EL (cell line): ENCODE measurements around the gene TEX51.

ENCODE experiments used
- DNase-seq: peaks from one replicate; pipeline ENCODE4 v3.0.0-alpha.2; 2016

TEX51 gene

DNA sequence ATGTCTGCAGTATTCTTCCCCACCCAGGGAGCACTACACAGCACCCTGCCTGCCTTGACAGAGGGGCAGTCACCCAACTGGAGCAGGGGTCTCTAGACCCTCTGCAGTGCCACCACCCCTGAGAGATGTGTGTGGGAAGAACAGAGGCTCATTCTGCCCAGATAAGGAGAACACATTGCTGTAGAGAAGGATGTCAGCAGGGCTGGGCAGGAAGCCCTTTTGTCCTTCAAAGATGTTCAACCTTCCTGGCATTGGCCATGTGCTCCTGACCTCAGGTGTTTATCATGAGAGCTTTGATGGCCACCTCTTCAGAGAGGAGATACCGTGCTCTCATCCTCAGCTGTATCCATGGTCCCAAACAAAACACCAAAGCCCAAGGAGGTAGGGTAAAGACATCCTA is 4.6 kb upstream of the TEX51 start:
- no peak for DNase-seq

DNA sequence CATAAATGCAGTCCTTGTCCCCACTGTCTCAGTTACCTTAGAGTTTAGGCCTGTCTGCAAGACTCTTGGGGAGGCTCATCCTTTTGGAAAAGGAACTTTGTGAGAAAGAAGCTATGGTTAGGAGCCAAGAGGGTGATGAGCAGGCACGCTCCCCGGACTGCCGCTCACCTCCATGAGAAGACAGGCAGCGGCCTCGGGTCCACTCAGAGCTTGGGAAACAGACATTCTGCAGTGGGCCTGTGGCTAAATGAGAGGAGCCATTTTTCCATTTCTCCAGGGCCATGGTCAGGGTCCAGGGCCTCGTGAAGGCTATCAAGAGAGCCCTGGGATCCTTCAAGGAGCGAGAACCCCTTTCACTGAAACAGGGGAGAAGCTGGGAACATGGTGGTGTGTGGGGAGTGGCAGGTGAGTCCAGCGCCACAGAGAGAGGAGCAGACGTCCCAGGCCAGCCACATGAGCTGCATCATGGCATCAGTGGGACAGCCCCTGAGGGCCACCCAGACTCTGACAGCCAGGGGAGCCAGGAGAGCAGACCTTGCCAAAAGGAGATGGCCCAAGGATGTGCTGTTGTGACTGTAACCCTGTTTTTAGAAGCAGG is 4.0 kb upstream of the TEX51 start:
- DNase-seq = no peak

DNA sequence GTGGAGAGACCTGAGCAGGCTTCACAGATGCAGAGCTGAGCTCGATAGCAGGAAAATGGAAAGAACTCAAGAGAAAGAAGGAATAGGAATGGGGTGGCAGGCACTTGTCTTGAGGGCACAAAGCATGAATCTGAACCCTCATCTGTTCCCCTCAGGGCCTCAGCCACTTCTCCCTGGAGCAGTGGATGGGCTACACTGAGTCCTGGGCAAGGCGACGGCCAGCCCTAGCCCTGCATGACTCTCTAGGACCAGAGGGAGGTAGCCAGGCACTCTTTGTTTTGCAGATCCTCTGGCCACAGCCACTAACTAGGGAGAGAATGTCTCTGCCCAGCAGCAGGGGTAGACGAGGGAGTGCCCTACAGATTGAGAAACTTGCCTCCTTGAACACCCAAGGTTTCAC is 3.4 kb upstream of the TEX51 start:
- DNase-seq = no peak

DNA sequence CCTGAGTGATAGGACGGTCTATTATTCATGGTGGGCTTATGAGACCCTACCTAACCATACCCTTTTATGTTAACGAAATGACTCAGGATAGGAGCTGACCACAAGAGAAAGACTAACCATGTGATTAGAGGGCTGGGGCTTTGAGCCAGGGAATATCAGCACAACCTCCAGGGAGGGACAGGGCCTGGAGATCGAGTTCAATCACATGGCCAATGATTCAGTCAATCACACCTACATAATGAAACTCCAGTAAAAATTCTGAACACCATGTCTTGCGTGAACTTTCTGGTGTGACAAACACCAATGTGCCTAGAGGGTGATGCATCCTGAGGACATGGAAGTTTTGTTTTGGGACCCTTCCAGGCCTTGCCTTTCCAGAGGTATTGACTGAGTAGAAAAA is 2.2 kb upstream of the TEX51 start:
- DNase-seq = no peak

DNA sequence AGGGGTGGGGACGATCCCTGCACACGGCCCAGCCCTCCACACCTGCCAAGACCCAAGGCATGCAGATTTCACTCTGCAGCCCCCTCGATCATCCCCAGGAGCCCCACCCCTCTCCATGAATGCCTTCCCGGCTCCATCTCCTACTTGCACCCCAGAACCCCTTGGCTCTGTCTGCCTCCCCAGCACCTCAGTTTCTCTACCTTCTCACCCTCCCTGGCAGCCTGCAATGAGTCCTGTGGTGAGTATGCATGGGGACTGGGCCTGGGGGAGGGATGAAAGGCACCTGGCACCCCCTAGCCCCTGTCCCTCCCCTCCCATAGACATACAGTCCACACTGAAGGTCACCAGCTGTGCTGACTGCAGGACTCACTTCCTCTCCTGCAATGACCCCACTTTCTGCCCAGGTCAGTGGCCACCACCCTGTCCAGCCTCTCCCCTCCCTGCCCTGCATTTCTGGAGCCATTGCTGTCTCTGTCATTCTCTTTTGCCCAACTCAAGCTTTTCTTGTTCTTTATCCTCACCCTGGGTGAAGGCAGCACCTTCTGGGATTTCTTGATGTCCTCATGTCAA is 1.0 kb downstream of the TEX51 start:
- DNase-seq = no peak

DNA sequence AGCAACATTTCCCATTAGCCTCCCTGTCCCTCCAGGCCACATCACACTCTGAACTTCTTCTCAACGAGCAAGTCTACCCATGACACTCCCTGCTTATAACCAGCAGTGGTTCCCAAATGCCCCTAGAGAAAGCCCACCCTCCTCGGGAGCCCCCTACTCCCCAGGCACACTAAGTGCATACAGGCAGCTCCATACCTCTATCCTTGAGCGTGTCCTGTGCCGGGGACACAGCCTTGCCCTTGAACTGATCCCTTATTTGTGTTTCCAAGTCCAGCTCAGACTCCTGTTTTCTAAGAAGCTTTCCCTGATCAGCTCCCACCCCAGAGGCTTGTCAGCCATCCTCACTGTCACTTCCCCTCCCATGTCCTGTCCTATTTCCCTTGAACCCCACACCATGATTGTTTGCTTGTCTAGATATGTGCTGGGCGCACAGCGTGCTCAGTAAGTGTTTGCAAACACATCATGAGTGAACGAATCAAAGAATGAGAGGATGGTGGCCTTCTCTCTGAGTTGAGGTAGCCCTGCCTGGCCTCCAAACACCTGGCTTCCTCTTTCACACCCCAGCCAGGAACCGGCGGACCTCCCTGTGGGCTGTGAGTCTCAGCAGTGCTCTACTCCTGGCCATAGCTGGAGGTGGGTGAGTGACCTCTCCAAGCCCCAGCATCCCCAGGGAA is 2.1 kb downstream of the TEX51 start:
- no peak for DNase-seq

DNA sequence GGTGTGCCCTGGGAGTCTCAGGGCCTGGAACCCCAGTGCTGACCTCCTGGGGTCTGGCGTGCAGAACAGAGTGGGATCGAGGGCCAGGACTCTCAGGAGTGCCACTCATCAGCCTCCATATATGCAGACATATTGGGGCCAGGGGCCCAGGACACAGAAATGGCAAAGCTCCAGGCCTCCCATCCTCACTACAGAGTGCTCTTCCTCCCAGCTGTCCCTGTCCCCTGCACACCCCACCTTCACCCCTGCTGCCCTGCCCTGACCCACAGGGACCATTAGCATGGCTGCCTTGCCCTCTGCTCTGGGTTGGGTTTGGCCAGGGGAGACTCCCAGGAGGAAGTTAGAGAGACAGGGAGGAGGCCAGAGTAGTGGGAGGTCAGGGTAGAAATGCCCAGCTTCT is 2.8 kb downstream of the TEX51 start:
- DNase-seq = no peak

DNA sequence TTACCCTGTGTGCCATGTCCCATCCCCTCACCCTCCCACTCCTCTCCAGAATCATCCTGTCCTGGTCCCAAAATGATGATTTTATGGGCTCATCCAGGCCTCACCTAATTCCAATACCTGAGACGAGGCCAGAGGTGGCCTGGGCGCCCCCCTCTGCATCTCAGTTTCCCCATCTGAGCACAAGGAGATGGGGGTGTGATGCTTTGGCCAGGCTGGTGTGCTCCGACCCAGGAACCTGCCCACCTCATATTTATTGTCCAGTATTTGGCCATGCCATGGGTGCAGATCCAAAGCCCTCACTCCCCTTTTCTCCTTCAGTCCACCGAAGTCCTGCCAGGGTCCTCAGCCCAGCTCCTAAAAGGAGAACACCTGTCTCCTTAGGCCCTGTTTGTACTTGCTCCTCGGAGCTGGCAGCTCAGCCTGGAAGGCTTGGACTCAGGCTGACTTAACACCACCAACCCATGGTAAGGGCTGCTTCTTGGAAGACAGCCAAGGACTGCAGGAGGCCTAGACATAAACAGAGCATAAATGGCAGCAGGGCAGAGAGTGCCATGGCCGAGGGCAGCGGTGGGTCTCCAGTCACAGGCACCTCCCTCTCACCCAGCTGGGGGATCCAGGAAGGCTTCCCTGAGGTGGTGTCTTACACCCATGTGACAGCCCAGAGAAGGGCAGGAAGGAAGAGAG is 3.6 kb downstream of the TEX51 start:
- no peak for DNase-seq

DNA sequence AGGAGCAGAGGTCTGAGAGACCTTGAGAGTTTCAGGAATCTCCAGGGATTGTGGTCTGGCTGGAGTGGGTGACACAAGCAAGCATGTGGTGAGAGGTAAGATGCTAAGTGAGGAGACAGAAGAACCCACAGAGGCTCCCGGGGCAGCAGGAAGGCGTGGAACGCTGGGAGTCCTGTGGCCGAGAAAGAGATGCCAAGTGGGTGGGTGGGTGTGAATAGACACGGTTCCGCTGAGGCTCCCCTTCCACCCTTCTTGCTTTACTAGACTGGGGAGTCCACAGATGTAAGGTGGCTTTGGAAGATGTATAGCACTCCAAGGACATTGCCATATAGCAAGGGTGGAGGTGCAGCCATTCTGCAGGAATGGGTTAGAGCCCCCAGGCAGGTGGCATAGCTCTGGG is 4.2 kb downstream of the TEX51 start:
- DNase-seq = no peak

DNA sequence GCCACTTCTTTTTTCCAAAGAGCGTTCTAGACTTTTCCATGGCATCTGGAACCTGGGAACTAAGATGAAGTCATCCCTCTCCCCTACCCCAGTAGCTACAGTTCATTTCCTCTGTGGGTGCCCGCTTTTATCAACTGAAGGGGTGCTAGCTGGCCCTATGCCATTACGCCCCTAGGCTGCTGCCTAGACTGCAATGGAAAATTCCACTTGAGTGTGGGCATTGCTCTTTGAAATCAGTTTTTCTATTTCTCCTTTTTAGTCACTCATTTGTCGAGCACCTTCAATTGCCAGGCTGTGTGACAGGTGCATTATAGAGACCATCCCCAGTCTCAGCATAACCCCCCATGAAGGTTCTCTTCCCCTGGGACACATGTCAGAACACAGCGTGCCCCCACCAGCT is 7.3 kb downstream of the TEX51 start:
- no peak for DNase-seq

DNA sequence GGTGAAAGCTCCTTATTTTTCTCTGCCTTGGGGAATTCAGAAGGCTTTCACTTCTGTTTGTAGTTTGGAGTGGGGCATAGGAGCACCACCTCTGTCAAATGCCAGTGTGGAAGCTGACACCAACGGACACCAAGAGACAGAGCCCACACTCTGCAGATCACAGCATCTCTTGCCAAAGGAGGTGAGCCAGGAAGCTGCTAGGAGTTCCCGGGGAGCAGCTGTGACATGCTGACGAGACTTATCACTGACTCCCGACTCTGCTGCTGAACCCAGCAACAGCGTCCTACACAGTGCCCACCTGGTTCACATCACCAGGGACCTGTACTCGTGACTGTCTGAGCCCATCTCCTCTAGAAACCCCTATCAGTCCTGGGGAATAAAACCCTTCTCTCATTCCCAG is 8.1 kb downstream of the TEX51 start:
- DNase-seq = no peak

DNA sequence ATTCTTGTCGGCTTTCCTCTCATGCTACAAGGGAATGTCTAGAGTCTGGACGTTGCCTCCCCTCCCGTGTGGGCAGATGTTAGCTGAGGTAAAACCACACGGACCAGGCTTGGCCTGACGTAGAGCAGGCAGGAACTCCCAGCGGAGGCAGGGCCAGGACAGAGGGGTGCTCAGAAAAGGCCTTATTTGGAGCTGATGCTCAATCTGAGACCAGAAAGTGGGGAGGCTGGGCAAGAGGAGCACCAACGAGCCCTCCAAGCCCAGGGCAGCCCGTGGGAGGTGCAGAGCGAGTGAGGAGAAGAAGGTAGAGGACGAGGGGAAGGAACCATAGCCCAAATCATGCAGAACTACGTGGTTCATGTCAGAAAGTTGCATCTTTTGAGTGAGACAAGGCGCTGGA is 9.0 kb downstream of the TEX51 start:
- DNase-seq = no peak

DNA sequence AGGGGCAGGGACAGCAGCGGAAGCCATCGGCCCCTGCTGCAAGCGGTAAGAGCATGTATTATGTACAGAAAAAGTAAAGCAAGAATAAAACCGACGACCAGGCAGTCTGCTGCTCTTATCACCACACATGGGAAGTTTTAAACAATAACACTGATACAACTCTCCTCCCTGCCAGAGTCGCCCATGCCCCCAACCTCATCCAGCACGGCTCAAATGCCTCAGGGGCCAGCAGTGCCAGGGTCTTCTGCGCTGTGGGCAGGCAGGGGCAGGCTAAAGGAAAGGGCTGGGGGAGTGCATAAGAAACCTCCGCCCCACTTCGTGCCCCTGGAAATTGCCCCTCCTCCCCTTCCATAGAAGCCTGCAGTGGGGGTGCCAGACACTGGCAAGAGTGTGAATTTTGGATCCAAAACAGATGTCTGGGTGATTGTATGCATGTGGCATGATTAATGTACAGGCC is 10.1 kb downstream of the TEX51 start:
- no peak for DNase-seq

DNA sequence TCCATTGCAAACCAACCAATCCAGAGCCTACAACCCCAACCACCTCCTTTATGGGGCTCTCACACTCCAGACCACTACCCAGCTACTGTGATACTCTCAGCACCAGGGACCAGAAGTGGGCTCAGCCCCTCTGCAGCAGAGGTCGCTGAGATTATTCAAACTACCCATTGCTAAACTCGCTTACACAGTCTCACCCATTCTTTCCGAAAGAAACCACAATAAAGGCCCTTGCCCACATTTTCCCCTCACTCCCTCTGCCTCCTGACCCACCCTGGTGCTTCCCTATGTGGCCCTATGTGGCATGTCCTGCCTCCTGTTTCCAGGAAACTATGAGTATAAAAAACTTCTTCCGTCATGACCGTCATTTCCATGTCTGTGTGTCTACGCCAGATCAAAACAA is 10.7 kb downstream of the TEX51 start:
- DNase-seq = no peak

DNA sequence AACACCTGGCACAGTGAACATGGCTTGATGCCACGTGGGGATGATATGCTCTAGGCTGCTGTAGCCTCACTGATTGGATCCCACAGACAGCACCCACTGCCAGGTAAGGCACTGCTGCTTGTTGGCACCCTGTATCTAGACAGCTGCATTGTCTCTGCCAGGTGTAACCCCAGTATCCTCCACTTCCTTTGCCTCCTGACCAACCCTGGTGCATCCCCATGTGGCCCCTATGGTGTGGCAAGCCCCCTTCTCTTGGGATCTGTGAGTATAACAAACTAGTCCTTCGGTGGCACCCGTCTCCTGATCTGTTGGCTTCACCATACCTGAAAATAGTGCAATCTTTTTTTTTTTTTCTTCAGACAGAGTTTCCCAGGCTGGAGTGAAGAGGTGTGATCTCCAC is 11.1 kb downstream of the TEX51 start:
- DNase-seq = no peak

DNA sequence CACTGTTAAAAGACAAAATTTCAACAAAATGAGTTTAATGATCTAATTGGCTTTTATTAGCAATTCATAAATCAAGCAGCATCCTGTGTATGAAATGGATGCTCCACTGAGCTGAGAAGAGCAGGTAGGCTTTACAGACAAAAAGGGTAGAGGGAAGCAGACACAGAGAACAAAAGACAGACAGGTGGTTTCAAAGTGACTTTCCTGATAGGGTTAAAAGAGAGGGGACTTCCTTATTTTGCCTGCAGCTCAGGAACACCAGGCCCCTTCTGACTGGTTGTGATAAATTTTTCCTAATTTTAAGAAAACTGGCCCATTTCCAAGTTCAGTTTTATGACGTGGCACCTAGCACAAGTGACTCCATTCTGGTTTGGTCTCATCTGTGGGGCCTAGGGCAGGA is 11.9 kb downstream of the TEX51 start:
- no peak for DNase-seq

DNA sequence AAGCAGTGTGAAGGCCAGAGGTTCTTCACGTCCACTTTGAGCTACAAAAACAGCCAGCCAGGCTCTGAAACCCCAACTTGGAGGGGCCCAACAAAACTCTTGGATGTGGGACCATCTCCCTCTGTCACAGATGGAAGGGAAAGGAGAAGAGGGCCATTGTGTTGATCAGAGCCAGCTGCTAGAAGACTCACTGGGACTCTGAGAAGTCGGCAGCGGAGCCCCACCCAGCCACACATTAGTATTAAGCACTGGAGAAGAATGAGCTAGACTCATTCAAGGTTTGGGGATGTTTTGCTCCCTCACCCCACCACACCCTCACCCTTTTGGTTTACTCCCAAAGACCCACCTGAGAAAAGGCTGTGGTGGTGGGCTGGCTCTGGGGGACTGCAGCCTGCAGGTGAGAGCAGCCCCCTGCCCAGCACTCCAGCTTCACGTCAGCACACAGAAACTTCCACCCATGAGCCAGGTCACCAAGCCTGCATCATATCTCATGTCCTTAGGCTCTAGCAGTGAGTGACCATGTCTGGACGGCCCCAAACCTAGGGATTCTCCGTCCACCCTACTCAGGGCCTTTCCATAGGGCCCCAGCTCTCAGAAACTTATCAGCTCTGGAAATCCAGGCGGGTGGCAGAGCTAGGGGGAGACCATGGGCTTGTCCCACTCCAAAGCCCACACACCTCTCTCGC is 12.6 kb downstream of the TEX51 start:
- DNase-seq = no peak

DNA sequence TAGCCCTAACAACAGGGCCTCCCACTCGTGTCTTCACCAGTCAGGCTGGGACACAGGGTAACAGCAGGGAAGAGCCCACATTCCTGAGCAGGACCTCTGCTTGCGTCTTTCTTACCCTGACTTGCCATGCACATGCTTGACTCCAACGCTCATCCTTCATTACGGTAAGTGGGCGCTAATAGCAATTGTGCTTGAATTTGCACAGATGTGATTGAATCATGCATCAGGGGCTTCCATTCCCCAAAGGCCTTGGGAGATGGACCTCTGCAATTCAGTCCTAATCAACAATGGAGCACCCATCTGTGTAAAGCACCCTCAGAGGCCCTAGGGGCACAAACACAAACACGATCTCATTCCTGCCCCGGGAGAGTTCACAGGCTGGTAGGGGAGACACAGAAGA is 13.5 kb downstream of the TEX51 start:
- no peak for DNase-seq

DNA sequence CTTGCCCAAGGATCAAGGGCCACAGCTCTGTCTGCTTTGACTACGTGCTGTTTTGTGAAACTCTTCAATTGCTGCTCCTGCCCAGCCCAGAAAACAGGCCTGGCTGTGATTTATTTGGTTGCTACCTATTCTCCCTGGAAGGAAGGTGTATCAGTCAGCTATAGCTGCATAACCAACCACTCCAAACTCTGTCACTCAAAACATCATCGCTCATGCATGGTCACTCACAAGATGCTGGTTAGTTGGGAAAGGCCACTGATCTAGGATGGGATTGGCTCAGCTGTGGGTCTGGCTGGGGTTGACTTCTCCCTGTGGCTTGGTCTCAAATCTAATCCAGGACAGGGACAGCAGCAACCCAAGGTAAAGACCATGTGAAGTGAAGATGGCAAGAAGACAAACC is 14.6 kb downstream of the TEX51 start:
- DNase-seq = no peak

DNA sequence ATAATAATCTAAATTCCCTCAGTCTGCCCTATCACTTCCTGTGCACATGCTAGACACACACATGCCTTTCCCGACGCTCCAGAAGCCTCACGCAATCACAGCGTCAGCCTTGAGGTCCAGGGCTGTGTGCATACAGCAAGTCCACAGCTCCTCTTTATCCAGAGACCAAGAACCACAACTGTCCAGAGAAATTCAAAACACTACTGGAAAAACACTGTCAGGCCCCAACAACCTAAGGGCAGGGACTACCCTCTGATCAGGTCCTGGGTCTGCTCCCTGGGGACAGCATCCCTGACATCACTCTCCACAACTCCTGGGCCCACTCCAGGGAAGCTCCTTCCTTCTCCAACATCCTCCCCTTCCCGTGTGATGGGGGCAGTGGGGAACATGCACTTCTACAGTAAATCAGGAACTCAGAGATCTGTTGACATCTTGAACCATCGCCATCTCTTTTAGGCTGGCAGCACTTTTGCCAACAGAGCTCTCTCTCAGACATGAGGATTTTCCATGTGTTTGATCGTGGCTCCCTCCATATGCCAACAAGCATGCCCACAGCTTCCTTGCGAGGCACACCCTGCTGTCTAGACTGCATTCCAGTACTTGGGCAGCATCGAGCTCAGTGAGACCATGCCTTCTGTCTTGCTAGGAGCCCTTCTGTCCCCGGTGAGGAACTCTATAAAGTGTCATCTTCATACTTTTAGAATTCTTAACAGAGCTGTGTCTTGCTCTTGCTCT is 15.4 kb downstream of the TEX51 start:
- no peak for DNase-seq

DNA sequence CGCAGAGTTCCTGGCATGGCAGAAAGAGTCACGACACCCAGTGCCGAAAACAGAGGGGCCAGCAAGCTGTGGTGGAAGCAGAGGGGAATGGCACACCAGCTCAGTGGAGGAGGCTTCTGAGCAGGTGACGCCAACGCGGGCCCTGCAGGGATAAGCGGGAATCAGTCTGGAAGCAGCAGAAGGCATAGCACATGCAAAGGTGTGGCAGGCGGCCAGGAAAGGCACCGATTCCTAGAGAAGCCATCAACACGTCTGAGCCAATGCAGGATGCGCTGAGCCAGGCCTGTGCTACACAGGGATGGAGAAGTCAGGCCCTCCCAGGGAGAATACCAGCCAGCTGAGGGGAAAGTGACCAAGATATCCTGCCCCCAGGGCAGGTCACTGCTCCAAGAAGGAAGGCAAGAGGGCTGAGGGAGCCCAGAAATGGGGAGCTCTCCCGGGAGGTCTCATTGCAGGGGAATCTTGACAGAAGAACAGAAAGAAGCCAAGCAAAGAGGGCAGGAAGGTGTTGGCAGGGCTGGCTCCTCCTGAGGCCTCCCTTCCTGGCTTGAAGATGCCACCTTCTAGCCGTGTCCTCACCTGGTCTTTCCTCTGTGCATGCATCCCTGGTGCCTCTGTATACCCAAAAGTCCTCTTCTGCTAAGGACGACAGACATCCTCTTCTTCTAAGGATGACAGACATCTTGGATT is 16.3 kb downstream of the TEX51 start:
- DNase-seq = no peak

DNA sequence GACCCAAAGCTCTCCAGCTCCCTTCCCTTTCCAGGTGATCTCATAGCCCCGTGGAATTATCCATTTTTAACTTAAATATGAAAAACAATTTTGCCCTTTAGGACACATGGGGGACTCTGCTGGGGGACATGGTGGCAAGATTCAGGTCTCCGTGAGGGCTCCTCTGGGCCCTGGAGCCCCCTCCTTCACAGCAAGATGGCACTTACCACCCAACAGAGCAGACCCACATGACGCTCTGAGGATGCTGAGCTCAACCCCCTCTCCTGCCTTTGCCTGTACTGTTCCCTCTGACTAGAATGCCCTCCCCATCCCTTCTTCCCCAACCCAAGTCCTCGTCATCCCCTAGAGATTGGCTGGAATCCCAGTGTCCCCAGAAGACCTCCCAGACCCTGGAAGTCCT is 17.2 kb downstream of the TEX51 start:
- no peak for DNase-seq
